GM23338 (cell line): ENCODE results near the gene PXDN. TPM values are rescaled to one million over a fixed set of nuclear protein-coding genes. Genes with fewer than 3 reads are reported as not detected.

Experiments
- ATAC-seq: fragments of 200-7000 bp; cut with Tn5 transposase; 3 replicates; pipeline ENCODE4 v1.9.1; 2020
- DNase-seq: peaks from one replicate; pipeline ENCODE4 v3.0.0-alpha.2; 2015; ENCODE audit warnings: low spot score
- H2AFZ ChIP-seq: fragments of 200-600 bp; sonication (generic); 2 replicates; pipeline ENCODE4 v1.8.0; 2016; ENCODE audit warnings: antibody characterized with exemption, mild to moderate bottlenecking, moderate library complexity
- H3F3A ChIP-seq: fragments of 200-600 bp; sonication (generic); replicated peaks from 2 replicates; pipeline ENCODE4 v1.8.0; 2017; ENCODE audit warnings: antibody characterized with exemption, mixed run types, low read depth
- H3K27ac ChIP-seq: fragments of 200-600 bp; sonication (generic); 2 replicates; pipeline ENCODE4 v1.6.1; 2016; ENCODE audit warnings: low read depth
- H3K27me3 ChIP-seq: fragments of 200-600 bp; sonication (generic); 2 replicates; pipeline ENCODE4 v1.8.0; 2016; ENCODE audit warnings: mild to moderate bottlenecking, mixed run types, moderate library complexity; ENCODE audit not compliant: insufficient read depth
- H3K36me3 ChIP-seq: fragments of 200-600 bp; sonication (generic); 2 replicates; pipeline ENCODE4 v1.8.0; 2016; ENCODE audit warnings: mild to moderate bottlenecking; ENCODE audit not compliant: insufficient read depth
- H3K4me1 ChIP-seq: fragments of 200-600 bp; sonication (generic); 2 replicates; pipeline ENCODE4 v1.8.0; 2016; ENCODE audit warnings: mild to moderate bottlenecking, moderate library complexity; ENCODE audit not compliant: insufficient read depth
- H3K4me2 ChIP-seq: fragments of 200-600 bp; sonication (generic); 2 replicates; pipeline ENCODE4 v1.7.1; 2017; ENCODE audit warnings: mixed run types
- H3K4me3 ChIP-seq: fragments of 200-600 bp; sonication (generic); 2 replicates; pipeline ENCODE4 v1.6.1; 2016; ENCODE audit warnings: mixed run types
- H3K79me2 ChIP-seq: fragments of 200-600 bp; sonication (generic); replicated peaks from 2 replicates; pipeline ENCODE4 v1.8.0; 2017; ENCODE audit warnings: mild to moderate bottlenecking; ENCODE audit not compliant: insufficient read depth
- H3K9me2 ChIP-seq: fragments of 200-600 bp; sonication (generic); 2 replicates; pipeline ENCODE4 v1.8.0; 2017; ENCODE audit not compliant: insufficient read depth
- H4K20me1 ChIP-seq: fragments of 200-600 bp; sonication (generic); replicated peaks from 2 replicates; pipeline ENCODE4 v1.8.0; 2017; ENCODE audit warnings: mild to moderate bottlenecking; ENCODE audit not compliant: insufficient read depth
- H3K27ac Mint-ChIP-seq: 2 replicates; pipeline ENCODE4 v1.8.0; 2020; ENCODE audit warnings: inconsistent platforms, mild to moderate bottlenecking, moderate library complexity, mixed read lengths
- H3K27me3 Mint-ChIP-seq: 3 replicates; pipeline ENCODE4 v1.8.0; 2022; ENCODE audit warnings: low read depth, mild to moderate bottlenecking, moderate library complexity, mixed read lengths, inconsistent platforms; ENCODE audit not compliant: insufficient read depth, poor library complexity
- H3K36me3 Mint-ChIP-seq: 3 replicates; pipeline ENCODE4 v1.8.0; 2021; ENCODE audit warnings: low read depth, mild to moderate bottlenecking, inconsistent platforms, moderate library complexity, mixed read lengths
- H3K4me1 Mint-ChIP-seq: 3 replicates; pipeline ENCODE4 v1.8.0; 2020; ENCODE audit warnings: mild to moderate bottlenecking, inconsistent platforms, mixed read lengths
- H3K4me3 Mint-ChIP-seq: 3 replicates; pipeline ENCODE4 v1.8.0; 2021; ENCODE audit warnings: moderate library complexity, mild to moderate bottlenecking, inconsistent platforms, mixed read lengths
- H3K9me3 Mint-ChIP-seq: 3 replicates; pipeline ENCODE4 v1.8.0; 2020; ENCODE audit warnings: moderate library complexity, mild to moderate bottlenecking, inconsistent platforms, mixed read lengths
- CREB1 ChIP-seq: fragments of 250-450 bp; sonication (Bioruptor Pico); IDR thresholded peaks from 2 replicates; pipeline ENCODE4 v1.5.0; 2020; ENCODE audit warnings: low read depth, mild to moderate bottlenecking, moderate library complexity
- CTCF ChIP-seq, 2 experiments: fragments of 200-600 bp in 1 of 2; sonication (generic) in 1 of 2; conservative IDR thresholded peaks; 2 replicates each; pipeline versions ENCODE4 v1.5.1 to v1.6.1; 2016 to 2017; ENCODE audit warnings: antibody characterized with exemption in 2 of 2, low read depth in 2 of 2, mild to moderate bottlenecking in 2 of 2, moderate library complexity in 1 of 2
- ETS1 ChIP-seq: IDR thresholded peaks from 2 replicates; pipeline ENCODE4 v1.6.1; 2016; ENCODE audit warnings: antibody characterized with exemption
- EZH2 ChIP-seq: fragments of 200-600 bp; sonication (generic); IDR thresholded peaks from one replicate; pipeline ENCODE4 v1.8.0; 2017; ENCODE audit warnings: antibody characterized with exemption, mild to moderate bottlenecking, low read depth; ENCODE audit not compliant: unreplicated experiment
- EZH2phosphoT487 ChIP-seq: fragments of 200-600 bp; sonication (generic); IDR thresholded peaks from one replicate; pipeline ENCODE4 v1.8.1; 2018; ENCODE audit warnings: antibody characterized with exemption; ENCODE audit not compliant: unreplicated experiment
- JUNB ChIP-seq: IDR thresholded peaks from one replicate; pipeline ENCODE4 v1.6.1; 2016; ENCODE audit warnings: antibody characterized with exemption; ENCODE audit not compliant: unreplicated experiment
- NANOG ChIP-seq: IDR thresholded peaks from 2 replicates; pipeline ENCODE4 v1.6.1; 2016; ENCODE audit warnings: antibody characterized with exemption, borderline replicate concordance
- POLR2AphosphoS5 ChIP-seq: IDR thresholded peaks from 2 replicates; pipeline ENCODE4 v1.6.1; 2016; ENCODE audit warnings: antibody characterized with exemption, low read depth
- REST ChIP-seq: IDR thresholded peaks from one replicate; pipeline ENCODE4 v1.6.1; 2018; ENCODE audit warnings: antibody characterized with exemption; ENCODE audit not compliant: unreplicated experiment
- STAT1 ChIP-seq: IDR thresholded peaks from one replicate; pipeline ENCODE4 v1.6.1; 2016; ENCODE audit warnings: antibody characterized with exemption; ENCODE audit not compliant: unreplicated experiment
- ZNF114 ChIP-seq: fragments of 250-450 bp; sonication (Bioruptor Pico); IDR thresholded peaks from 2 replicates; pipeline ENCODE4 v1.5.0; 2020; ENCODE audit warnings: mild to moderate bottlenecking, moderate library complexity
- ZNF331 ChIP-seq: fragments of 250-450 bp; sonication (Bioruptor Pico); IDR thresholded peaks from 2 replicates; pipeline ENCODE4 v1.5.0; 2020; ENCODE audit warnings: low read depth, mild to moderate bottlenecking, moderate library complexity
- ZNF462 ChIP-seq: fragments of 250-450 bp; sonication (Bioruptor Pico); IDR thresholded peaks from 2 replicates; pipeline ENCODE4 v1.5.0; 2020; ENCODE audit warnings: mild to moderate bottlenecking, moderate library complexity
- polyA plus RNA-seq: library from polyadenylated mRNA; unstranded; fragments of >200 nt; fragmentation: Nextera tagmentation; extraction: Ambion mirVana; gene quantifications from 2 replicates; pipeline ENCODE4 v1.2.1, GENCODE V29; 2016
- total RNA-seq: library from RNA; depleted of rRNA; stranded (reverse); fragments of >200 nt; shearing (Covaris generic); gene quantifications from 2 replicates; pipeline ENCODE4 v1.2.3, GENCODE V29; 2014

Gene PXDN
- total and polyA plus RNA-seq, 2 experiments from 2014 or later, result 42.2 to 225 TPM

DNA sequence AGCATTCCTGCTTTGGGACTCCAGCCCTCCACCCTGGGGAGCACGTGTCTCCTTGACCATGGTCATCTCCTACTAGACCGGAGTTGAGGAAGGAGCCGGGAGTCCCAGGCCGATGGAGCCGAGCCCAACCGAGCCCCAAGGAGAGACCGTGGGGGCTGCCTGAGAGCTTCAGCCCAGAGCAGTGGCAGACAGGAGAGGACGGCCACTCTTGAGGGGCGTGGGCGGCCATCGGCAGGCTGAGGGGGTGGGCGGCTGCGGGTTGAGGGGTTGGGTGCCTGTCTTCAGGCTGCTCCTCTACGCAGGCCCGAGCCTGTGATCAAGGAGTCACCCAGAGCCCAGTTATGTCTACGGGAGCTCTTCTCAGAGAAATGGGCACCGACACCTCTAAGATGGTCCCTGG, 158.7 kb downstream of the PXDN start:
- Histone ChIP-seq H3K4me1 (no peaks in the 10 kb centered on the region), H4K20me1 (no peaks in the 10 kb centered on the region), H3K79me2 (no peaks in the 10 kb centered on the region), H3F3A (no peaks in the 10 kb centered on the region), H2AFZ (no peak overlapping the region), H3K27ac (no peak overlapping the region), H3K4me2 (no peak overlapping the region), H3K9me2 (no peaks in the 10 kb centered on the region), H3K27me3 (no peaks in the 10 kb centered on the region), H3K36me3 (no peaks in the 10 kb centered on the region), H3K4me3 (no peak overlapping the region)
- no peak overlapping the region for H3K4me3 Mint-ChIP-seq
- no peak for DNase-seq
- TF ChIP-seq REST (no peak), CTCF (conservative IDR thresholded peaks at IDR 0.05; ENCODE audit: low read depth in 2 of 2) (no peak), ZNF462 (CRISPR knock-in tag) (no peak), CREB1 (CRISPR knock-in tag) (no peak), JUNB (no peak), ZNF114 (CRISPR knock-in tag) (no peak), EZH2 (no peak), POLR2AphosphoS5 (no peak), ETS1 (no peak), ZNF331 (CRISPR knock-in tag) (no peak), STAT1 (no peak), EZH2phosphoT487 (no peak), NANOG (no peak)
- no peak for ATAC-seq
- peaks cover 7% of the 10 kb centered on the region; the same call in 2 of the 3 replicates for H3K36me3 Mint-ChIP-seq
- no peak overlapping the region for H3K27ac Mint-ChIP-seq
- H3K27me3 Mint-ChIP-seq, result peaks cover 5% of the 10 kb centered on the region
- peaks cover 18% of the 10 kb centered on the region for H3K4me1 Mint-ChIP-seq
- no peaks in the 10 kb centered on the region; the same call in 2 of the 3 replicates for H3K9me3 Mint-ChIP-seq
